ENCODE data around the gene DCAF4. TPM values are rescaled to one million over a fixed set of nuclear protein-coding genes. Genes with fewer than 3 reads are reported as not detected.
A peak's percentile ranks its signal among the peaks of the same experiment; 100 is the strongest.
"Not testable (repeated sequence)": the region's sequence is repeated elsewhere in the genome, so short reads cannot be mapped to it uniquely, and the experiment has no call there.

The DCAF4 gene
- polyA plus RNA-seq, 1 donor: 15.3 TPM

GRCh38 chr14:72990171-72990570 lies 63.9 kb downstream of the DCAF4 start:
- no peak overlapping the region for H3K4me3 ChIP-seq (ENCODE audit: low read length)
- no peaks in the 10 kb centered on the region for H3K4me1 ChIP-seq (ENCODE audit: control insufficient read depth, insufficient read depth, low read length)
- WGBS (ENCODE audit: insufficient coverage, low lambda C conversion rate): no CpG with 5 or more reads among the region's 8 CpGs
- peaks cover 35% of the 10 kb centered on the region for H3K36me3 ChIP-seq (ENCODE audit: control insufficient read depth, insufficient read depth, low read length)
- H3K27ac ChIP-seq (ENCODE audit: low read length): no peak overlapping the region
- DNase-seq: no peak
- H3K9me3 ChIP-seq (ENCODE audit: control insufficient read depth, low read depth, low read length): no peaks in the 10 kb centered on the region
- no peaks in the 10 kb centered on the region for H3K27me3 ChIP-seq (ENCODE audit: control insufficient read depth, insufficient read depth, low read length)

GRCh38 chr14:72996916-72997315 lies 70.7 kb downstream of the DCAF4 start:
- Histone ChIP-seq H3K4me3 (ENCODE audit: low read length) (no peak overlapping the region), H3K4me1 (ENCODE audit: control insufficient read depth, insufficient read depth, low read length) (no peaks in the 10 kb centered on the region), H3K27ac (ENCODE audit: low read length) (no peak overlapping the region), H3K36me3 (ENCODE audit: control insufficient read depth, insufficient read depth, low read length) (peaks cover 53% of the 10 kb centered on the region), H3K27me3 (ENCODE audit: control insufficient read depth, insufficient read depth, low read length) (no peaks in the 10 kb centered on the region), H3K9me3 (ENCODE audit: control insufficient read depth, low read depth, low read length) (no peaks in the 10 kb centered on the region)
- DNase-seq: no peak
- WGBS (ENCODE audit: insufficient coverage, low lambda C conversion rate): 100% methylated on average over 3 of the region's 6 CpGs

- 45% methylated on average over 1 of the region's 2 CpGs for WGBS (ENCODE audit: insufficient coverage, low lambda C conversion rate)
- no peak for DNase-seq
- H3K27ac ChIP-seq (ENCODE audit: low read length): no peak overlapping the region
- H3K4me3 ChIP-seq (ENCODE audit: low read length): no peak overlapping the region
- H3K27me3 ChIP-seq (ENCODE audit: control insufficient read depth, insufficient read depth, low read length): no peaks in the 10 kb centered on the region
- H3K9me3 ChIP-seq (ENCODE audit: control insufficient read depth, low read depth, low read length): no peaks in the 10 kb centered on the region
- no peaks in the 10 kb centered on the region for H3K4me1 ChIP-seq (ENCODE audit: control insufficient read depth, insufficient read depth, low read length)
- peaks cover 46% of the 10 kb centered on the region for H3K36me3 ChIP-seq (ENCODE audit: control insufficient read depth, insufficient read depth, low read length)
Measured at GRCh38 chr14:72998252-72998903, 72.1 kb downstream of the DCAF4 start.

GRCh38 chr14:72999316-72999715 lies 73.1 kb downstream of the DCAF4 start:
- no peaks in the 10 kb centered on the region for H3K9me3 ChIP-seq (ENCODE audit: control insufficient read depth, low read depth, low read length)
- WGBS (ENCODE audit: insufficient coverage, low lambda C conversion rate): no CpG with 5 or more reads among the region's 4 CpGs
- H3K27ac ChIP-seq (ENCODE audit: low read length): no peak overlapping the region
- no peaks in the 10 kb centered on the region for H3K27me3 ChIP-seq (ENCODE audit: control insufficient read depth, insufficient read depth, low read length)
- no peaks in the 10 kb centered on the region for H3K4me1 ChIP-seq (ENCODE audit: control insufficient read depth, insufficient read depth, low read length)
- no peak for DNase-seq
- no peak overlapping the region for H3K4me3 ChIP-seq (ENCODE audit: low read length)
- peaks cover 46% of the 10 kb centered on the region for H3K36me3 ChIP-seq (ENCODE audit: control insufficient read depth, insufficient read depth, low read length)

- H3K4me1 ChIP-seq (ENCODE audit: control insufficient read depth, insufficient read depth, low read length): no peaks in the 10 kb centered on the region
- WGBS (ENCODE audit: insufficient coverage, low lambda C conversion rate): no CpG with 5 or more reads among the region's 2 CpGs
- no peaks in the 10 kb centered on the region for H3K9me3 ChIP-seq (ENCODE audit: control insufficient read depth, low read depth, low read length)
- no peak overlapping the region for H3K27ac ChIP-seq (ENCODE audit: low read length)
- no peaks in the 10 kb centered on the region for H3K27me3 ChIP-seq (ENCODE audit: control insufficient read depth, insufficient read depth, low read length)
- no peak overlapping the region for H3K4me3 ChIP-seq (ENCODE audit: low read length)
- DNase-seq: no peak
- peaks cover 41% of the 10 kb centered on the region for H3K36me3 ChIP-seq (ENCODE audit: control insufficient read depth, insufficient read depth, low read length)
Measured at GRCh38 chr14:73000073-73000472, 73.8 kb downstream of the DCAF4 start.

- Histone ChIP-seq H3K36me3 (ENCODE audit: control insufficient read depth, insufficient read depth, low read length) (peaks cover 18% of the 10 kb centered on the region), H3K27me3 (ENCODE audit: control insufficient read depth, insufficient read depth, low read length) (no peaks in the 10 kb centered on the region), H3K27ac (ENCODE audit: low read length) (no peak overlapping the region), H3K4me3 (ENCODE audit: low read length) (no peak overlapping the region), H3K9me3 (ENCODE audit: control insufficient read depth, low read depth, low read length) (no peaks in the 10 kb centered on the region), H3K4me1 (ENCODE audit: control insufficient read depth, insufficient read depth, low read length) (no peaks in the 10 kb centered on the region)
- no CpG with 5 or more reads among the region's 6 CpGs for WGBS (ENCODE audit: insufficient coverage, low lambda C conversion rate)
- no peak for DNase-seq
Measured at GRCh38 chr14:73003681-73004080, 77.4 kb downstream of the DCAF4 start.

- H3K9me3 ChIP-seq (ENCODE audit: control insufficient read depth, low read depth, low read length); H3K27ac ChIP-seq (ENCODE audit: low read length); H3K4me1 ChIP-seq (ENCODE audit: control insufficient read depth, insufficient read depth, low read length); DNase-seq; H3K4me3 ChIP-seq (ENCODE audit: low read length); H3K27me3 ChIP-seq (ENCODE audit: control insufficient read depth, insufficient read depth, low read length): not testable (repeated sequence)
- WGBS (ENCODE audit: insufficient coverage, low lambda C conversion rate): no CpG with 5 or more reads among the region's 9 CpGs
- H3K36me3 ChIP-seq (ENCODE audit: control insufficient read depth, insufficient read depth, low read length): peaks cover 17% of the 10 kb centered on the region
Measured at GRCh38 chr14:73004641-73005040, 78.4 kb downstream of the DCAF4 start.

GRCh38 chr14:73007835-73008234 lies 81.6 kb downstream of the DCAF4 start:
- Histone ChIP-seq H3K27me3 (ENCODE audit: control insufficient read depth, insufficient read depth, low read length) (no peaks in the 10 kb centered on the region), H3K27ac (ENCODE audit: low read length) (peak overlapping the region; percentile 42), H3K4me1 (ENCODE audit: control insufficient read depth, insufficient read depth, low read length) (no peaks in the 10 kb centered on the region), H3K9me3 (ENCODE audit: control insufficient read depth, low read depth, low read length) (no peaks in the 10 kb centered on the region), H3K36me3 (ENCODE audit: control insufficient read depth, insufficient read depth, low read length) (peaks cover 14% of the 10 kb centered on the region), H3K4me3 (ENCODE audit: low read length) (no peak overlapping the region)
- 40% methylated on average over 1 of the region's 5 CpGs for WGBS (ENCODE audit: insufficient coverage, low lambda C conversion rate)
- peak; percentile 45 to 57 for DNase-seq

GRCh38 chr14:73008501-73008900 lies 82.2 kb downstream of the DCAF4 start:
- Histone ChIP-seq H3K27me3 (ENCODE audit: control insufficient read depth, insufficient read depth, low read length) (no peaks in the 10 kb centered on the region), H3K4me1 (ENCODE audit: control insufficient read depth, insufficient read depth, low read length) (no peaks in the 10 kb centered on the region), H3K27ac (ENCODE audit: low read length) (no peak overlapping the region), H3K9me3 (ENCODE audit: control insufficient read depth, low read depth, low read length) (no peaks in the 10 kb centered on the region), H3K4me3 (ENCODE audit: low read length) (no peak overlapping the region), H3K36me3 (ENCODE audit: control insufficient read depth, insufficient read depth, low read length) (peaks cover 12% of the 10 kb centered on the region)
- DNase-seq: no peak
- WGBS (ENCODE audit: insufficient coverage, low lambda C conversion rate): no CpG with 5 or more reads among the region's 1 CpG
